OCI-M2 (cell line): ENCODE measurements around the gene FHAD1.
"Not testable (repeated sequence)": the region's sequence is repeated elsewhere in the genome, so short reads cannot be mapped to it uniquely, and the experiment has no call there.

ENCODE experiments used
- DNase-seq: peaks from one replicate; lab custom pipeline; 2025; ENCODE audit not compliant: unreplicated experiment; lab: John Stamatoyannopoulos, UW

Gene FHAD1

DNA sequence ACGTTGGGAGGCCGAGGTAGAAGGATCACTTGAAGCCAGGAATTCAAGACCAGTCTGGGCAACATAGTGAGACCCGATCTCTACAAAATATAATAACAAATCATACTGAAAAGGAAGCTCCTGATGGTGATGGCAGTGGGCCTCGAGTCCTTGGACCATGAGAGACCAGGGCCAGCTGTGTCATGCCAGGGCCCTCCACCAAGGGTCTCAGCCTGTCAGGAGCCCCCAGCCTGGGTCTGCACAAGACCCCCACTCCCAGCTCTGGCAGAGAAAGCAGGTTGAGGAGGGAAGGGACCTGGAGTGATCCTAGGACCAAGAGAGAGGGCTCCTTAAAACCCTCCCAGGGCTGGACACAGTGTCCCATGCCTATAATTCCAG is 184.5 kb downstream of the FHAD1 start:
- no peak for DNase-seq

DNA sequence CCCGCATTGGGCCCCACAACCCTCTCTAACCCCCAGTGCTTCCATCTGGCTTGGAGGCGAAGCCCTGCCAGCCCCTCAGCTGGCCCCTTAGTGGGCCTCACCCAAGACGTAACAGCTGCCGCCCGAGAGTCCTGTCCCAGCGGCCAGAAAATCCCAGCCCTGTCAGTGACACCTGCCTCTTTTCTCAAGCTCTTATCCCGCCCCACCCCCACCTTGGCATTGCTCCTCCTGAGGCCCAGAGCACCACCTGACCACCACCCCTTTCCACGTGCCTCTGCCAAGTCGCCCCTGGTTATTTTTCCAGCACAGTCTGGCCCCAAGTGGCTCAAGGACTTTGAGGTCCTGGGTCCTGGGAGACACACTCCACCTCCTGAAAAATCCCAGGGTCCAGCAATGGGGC is 185.3 kb downstream of the FHAD1 start:
- DNase-seq, result no peak

DNA sequence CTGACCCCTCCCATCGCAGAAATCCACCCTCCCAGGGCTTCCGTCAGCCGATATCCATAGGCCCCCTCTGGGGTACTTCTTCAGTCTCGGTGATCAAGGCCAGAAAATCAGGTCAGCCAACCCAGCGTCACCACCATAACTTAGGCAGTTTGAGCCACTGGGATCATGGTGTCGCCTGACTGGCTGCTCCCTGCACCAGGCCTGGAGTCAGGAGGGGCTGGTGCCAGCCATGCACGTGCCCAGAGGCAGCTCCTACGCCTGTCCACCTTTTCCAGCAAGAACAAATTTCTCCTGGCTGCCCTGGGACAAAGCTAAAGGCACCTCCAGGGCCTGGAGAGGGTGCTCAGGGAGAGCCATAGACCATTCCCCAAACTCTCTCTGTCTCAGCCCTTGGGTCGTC is 186.4 kb downstream of the FHAD1 start:
- DNase-seq, result no peak

DNA sequence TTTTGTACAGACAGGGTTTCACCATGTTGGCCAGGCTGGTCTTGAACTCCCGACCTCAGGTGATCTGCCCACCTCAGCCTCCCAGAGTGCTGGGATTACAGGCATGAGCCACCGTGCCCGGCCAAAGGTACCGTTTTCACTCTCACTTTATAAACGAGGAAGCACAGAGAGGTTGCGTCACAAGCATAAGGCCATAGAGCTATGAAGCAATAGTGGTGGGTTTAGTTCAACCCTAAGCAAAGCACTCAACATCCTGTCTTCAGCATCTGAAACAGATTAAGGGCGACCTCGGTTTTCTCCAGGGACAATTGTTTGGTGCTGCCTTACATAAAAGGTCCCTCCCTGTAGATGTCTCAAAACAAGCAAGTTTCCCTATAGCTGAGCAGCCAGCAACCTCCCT is 187.7 kb downstream of the FHAD1 start:
- not testable (repeated sequence) for DNase-seq

DNA sequence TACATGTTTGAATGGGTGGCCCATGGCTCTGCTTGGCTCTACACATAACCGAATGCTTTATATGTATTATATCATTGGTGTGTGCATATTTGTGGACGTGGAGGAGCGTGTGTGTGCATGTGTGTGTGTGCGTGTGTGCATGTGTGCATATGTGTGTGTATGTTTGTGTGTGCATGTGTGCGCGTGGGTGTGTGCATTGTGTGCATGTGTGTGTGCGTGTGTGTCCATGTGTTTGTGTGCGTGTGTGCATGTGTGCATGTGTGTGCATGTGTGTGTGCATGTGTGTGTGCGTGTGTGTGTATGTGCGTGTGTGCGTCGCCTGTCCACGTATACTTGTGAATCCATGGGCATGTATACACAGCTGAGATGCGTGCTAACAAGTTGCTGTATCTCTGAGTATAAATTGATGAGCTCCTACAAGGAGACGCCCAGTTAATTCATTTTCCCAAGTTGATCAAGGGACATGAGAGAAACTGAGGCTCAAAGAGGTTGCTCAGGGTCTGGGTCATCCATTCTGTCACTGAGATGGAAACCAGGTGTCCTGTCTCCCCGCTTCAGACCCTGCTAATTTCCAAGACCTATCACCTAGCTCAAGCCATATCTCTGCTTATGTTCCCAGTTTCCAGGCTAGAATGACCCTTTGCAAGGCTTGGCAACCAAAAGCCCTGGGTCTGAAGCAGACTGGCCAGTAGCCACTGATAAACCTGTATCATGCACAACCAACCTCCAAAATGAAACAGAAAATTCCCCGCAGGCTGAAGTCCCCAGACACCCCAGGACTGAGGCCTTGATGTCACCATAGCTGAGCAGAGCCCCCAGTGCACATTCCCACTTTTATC is 188.4 kb downstream of the FHAD1 start:
- no peak for DNase-seq

DNA sequence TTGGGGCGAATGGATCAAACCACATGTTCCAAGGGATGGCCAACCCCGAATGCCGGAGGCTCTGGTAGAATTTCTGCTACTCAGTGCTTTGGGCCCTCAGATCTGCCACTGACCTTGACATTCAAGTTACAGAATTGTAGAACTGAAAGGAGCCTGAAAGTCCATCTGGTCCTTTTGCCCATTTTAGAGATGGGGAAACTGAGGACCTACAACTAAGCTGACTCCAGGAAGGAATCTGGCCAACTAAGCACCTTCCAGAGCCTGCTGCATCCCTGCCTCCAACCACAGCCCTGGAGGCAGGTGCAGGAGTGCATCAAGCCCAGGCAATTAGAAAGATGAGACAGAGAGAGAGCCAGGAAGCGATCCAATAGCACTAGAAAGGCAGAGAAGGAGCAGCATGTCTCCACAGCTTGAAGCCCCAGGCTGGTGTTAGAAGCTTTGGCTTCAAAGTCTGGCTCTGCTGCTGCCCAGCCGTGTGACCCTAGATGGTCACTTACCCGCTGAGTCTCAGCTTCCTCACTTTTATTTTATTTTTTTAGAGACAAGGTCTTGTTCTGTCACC is 189.9 kb downstream of the FHAD1 start:
- no peak for DNase-seq

DNA sequence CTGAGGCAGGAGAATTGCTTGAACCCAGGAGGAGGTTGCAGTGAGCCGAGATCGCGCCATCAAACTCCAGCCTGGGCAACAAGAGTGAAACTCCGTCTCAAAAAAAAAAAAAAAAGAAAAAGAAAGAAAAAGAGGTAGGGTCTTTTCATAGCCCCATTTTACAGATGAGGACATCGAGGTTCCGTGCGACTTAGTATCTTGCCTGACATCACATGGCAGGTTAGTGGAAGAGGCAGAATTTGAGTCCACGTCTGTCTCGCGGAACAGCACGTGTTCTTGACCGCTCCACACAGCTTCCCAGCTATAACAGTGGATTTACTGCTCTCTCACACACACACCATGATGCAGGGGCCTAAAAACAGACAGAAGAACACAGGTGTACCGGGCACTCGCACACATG is 192.3 kb downstream of the FHAD1 start:
- no peak for DNase-seq

DNA sequence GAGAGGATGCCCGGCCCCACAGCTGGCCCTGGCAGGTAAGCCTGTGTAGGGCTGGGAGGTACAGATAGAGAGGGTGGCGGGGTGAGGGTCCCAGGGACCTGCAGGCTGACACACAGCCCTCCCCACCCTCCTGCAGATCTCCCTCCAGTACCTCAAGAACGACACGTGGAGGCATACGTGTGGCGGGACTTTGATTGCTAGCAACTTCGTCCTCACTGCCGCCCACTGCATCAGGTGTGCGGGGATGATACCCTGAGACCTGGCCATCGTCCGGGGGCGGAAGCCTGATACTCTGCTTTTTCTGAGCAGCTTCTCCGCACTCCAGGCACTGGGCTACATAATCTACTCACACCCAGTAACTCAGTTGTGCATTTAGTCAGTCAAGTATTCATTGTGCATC is 193.3 kb downstream of the FHAD1 start:
- DNase-seq, result no peak

DNA sequence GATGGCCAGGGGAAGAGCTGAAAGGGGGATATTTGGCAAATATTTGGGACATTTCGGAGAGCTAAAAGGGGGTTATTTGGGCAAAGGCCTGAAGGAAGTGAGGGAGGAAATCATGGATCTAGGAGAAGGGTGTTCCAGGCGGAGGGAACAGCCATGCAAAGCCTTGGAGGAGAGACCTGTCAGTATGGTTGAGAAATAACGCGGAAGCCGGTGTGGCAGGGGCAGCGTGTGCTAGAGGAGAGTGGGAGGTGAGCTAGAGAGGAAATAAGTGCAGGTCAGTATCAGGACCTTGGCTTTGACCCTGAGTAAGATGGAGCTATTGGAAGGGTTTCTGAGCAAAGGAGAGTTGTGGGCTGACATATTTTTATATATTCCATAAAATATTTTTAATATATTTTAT is 194.2 kb downstream of the FHAD1 start:
- no peak for DNase-seq

DNA sequence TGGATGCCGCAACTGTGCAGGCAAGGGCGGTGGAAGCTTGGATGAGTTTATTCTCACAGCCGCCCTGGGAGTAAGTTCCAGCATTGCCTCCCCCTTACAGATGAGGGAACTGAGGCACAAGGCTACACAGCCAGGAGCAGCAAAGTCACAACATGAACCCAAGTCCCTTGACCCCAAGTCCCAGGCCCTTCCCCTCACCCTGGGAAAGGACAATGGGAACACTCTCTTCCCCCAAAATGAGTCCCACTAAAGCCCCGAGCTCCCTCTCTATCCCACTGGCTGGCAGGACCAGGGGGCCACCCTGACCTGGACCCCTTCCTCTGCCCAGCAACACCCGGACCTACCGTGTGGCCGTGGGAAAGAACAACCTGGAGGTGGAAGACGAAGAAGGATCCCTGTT is 195.1 kb downstream of the FHAD1 start:
- DNase-seq, result no peak

DNA sequence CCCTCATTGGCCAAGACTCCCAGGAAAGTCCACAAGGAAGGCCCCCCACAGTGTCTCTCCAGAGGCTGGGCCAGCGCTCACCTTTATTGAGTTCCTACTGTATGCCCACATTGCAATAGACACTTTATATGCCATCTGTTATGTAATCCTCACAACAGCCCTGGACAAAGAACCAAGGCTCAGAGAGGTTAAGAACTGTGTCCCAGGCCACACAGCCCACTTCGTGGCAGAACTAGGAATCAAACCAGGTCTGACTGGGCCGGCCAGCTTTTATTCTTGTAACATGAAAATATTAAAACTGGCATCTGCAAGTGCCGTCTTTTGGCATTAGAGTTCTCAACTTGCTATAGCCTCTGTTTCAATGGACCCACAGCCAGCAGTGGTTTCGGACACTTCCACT is 195.7 kb downstream of the FHAD1 start:
- DNase-seq, result no peak

DNA sequence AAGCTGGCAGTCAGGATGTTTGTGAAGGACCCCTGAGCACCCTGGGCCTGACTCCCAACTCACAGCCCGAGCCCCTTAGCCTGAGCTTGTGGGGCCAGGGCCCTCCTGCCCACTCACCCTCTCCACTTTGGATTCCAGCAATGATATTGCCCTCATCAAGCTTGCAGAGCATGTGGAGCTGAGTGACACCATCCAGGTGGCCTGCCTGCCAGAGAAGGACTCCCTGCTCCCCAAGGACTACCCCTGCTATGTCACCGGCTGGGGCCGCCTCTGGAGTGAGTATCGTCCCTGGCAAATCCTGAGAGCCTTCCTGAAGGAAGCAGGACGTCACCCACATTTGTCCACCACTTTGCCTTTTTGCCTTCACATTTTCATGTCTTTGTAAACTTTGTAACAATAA is 196.3 kb downstream of the FHAD1 start:
- DNase-seq, result no peak

DNA sequence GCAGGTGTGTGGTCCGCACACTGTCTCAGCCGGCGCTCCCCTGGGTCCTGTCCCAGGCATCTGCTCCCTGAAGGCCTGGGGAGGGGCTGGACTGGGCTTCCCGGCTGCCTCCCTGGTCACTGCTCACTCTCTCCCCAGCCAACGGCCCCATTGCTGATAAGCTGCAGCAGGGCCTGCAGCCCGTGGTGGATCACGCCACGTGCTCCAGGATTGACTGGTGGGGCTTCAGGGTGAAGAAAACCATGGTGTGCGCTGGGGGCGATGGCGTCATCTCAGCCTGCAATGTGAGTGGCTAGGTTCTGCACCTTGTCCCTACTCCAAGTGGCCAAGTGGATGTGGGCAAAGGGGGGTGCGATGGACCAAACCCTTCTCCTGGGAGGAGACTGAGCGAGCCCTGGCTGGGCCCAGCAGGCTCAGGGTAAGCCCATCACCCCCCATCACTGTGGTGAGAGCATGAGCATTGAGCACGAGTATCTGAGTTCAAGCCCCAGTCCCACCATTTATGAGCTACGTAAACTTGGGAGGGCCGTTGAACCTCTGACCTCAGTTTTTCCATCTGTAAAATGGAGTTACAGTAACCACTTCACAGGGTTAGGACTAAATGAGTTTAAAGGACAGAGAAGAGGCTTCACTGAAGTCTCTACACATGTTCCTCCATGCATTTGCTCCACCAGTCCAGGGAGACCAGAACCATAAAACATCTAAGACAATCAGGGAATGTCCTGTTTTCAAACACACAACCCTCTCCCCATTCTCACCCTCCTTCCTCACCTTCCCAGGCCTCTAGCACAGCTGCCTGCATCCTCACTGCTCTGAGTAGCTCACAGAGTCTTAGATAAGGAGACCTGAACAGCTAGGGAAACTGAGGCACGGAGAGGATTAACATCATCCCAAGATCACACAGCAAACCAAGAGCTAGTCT is 197.7 kb downstream of the FHAD1 start:
- no peak for DNase-seq

DNA sequence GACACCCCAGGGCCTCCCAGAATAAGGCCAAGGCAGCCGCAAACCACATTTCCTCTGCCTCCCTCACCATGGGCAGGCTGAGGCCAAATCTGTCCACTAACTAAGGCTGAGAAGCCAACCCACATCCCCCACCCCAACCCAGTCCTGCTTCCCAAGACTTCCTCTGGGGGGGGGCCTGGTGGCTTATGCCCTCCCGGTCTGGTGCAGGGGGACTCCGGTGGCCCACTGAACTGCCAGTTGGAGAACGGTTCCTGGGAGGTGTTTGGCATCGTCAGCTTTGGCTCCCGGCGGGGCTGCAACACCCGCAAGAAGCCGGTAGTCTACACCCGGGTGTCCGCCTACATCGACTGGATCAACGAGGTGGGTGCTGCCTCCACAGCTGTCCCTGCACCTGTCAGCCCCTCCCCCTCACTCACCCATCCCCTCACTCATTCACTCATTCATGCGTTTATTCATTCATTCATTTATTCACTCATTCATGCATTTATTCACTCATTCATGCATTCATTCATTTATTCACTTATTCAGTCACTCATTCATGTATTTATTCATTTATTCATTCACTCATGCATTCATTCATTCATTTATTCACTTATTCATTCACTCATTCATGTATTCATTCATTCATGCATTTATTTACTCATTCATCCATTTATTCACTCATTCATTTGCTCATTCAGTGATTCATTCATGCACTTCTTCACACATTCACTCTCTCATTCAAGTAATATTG is 198.5 kb downstream of the FHAD1 start:
- DNase-seq, result no peak

DNA sequence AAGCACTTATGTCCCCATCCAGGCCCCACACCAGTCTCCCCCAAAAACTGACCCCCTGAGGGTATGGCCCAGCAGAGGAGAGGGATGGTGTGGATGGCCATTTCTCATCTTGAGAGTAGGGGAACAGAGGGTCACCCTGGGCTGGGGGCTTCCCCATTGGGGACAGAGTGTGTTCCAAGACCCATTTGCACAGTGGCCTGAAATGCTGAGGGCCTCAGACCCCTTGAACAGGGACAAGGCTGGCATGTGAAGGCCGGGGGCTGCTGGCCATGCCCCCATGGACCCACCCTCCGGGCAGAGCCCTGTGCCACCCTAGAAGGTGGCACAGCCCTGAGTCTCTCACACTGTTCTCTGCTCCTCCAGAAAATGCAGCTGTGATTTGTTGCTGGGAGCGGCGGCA is 199.2 kb downstream of the FHAD1 start:
- no peak for DNase-seq
